Fibroblast of peridontal ligament (primary cell): ENCODE results near the gene ADORA2B.
"Not testable (repeated sequence)": the region's sequence is repeated elsewhere in the genome, so short reads cannot be mapped to it uniquely, and the experiment has no call there.

ENCODE experiments used
- DNase-seq: peaks from one replicate; pipeline ENCODE4 v3.0.0-alpha.2; 2010; ENCODE audit errors: extremely low read depth

The ADORA2B gene

DNA sequence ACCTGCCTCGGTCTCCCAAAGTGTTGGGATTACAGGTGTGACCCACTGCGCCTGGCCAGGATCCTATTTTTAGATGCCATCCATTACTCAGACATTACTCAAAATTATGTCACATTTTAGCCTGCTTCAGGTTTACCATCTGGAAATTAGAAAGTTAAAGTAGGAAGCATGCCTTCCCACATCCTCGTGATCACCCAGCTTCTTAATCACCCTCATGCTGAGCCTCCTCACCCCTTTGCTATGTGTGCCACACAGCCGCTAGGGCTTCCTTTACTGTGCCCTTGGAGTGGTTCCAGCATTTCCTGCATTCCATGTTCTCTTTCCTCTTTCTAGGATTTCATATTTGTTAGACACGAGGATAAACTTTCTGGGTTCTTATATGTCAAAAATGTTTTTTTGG lies 9.3 kb downstream of the ADORA2B start:
- peak; percentile 88 for DNase-seq

GRCh38 chr17:15955793-15956541 lies 11.0 kb downstream of the ADORA2B start:
- no peak for DNase-seq

- DNase-seq = no peak
Observed at GRCh38 chr17:15957206-15957605, 12.3 kb downstream of the ADORA2B start.

- DNase-seq = no peak
Observed at GRCh38 chr17:15957608-15958307, 12.8 kb downstream of the ADORA2B start.

- no peak for DNase-seq
Observed at GRCh38 chr17:15958484-15958854, 13.5 kb downstream of the ADORA2B start.

DNA sequence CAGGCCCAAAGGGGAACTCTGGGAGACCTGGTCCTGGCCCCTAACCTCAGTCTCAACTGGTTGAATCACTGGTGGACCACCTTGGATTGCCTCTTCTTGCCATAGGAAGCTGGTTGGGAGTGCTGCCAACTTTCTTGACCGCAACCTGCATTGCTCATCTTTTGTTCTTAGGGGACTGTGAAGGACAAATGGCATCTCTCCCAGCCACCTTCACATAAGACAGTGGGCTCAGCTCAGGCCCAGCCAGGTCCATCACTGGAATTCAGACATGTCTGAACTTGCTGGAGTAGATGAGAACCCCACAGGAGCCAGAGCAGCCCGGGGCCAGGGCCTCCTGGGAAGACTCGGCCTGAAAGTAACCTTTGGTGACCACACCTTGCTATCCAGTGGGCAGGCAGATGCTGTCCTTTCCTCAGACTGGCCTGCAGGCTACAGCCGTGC lies 18.8 kb downstream of the ADORA2B start:
- DNase-seq = no peak

GRCh38 chr17:15965528-15965927 lies 20.6 kb downstream of the ADORA2B start:
- DNase-seq = no peak

GRCh38 chr17:15966183-15966878 lies 21.4 kb downstream of the ADORA2B start:
- DNase-seq = no peak

DNA sequence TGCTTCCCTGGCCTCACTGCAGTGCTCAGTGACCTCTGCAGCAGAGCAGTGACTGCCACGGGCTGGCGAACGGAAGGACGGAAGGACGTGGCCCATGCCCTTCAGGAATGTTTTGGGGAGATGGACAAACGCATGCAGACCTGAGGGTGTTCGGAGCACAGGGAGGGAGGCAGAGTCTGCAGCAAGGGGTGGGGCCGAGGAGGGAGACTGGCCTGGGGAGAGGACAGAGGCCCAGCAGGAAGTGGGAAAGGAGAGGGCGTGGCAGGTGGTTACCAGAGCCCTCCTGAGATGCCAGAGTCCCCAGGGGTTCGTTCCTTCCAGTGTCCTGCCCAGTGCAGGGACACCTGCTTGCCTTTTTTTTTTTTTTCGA lies 21.9 kb downstream of the ADORA2B start:
- no peak for DNase-seq

GRCh38 chr17:15967706-15968399 lies 22.9 kb downstream of the ADORA2B start:
- no peak for DNase-seq

DNA sequence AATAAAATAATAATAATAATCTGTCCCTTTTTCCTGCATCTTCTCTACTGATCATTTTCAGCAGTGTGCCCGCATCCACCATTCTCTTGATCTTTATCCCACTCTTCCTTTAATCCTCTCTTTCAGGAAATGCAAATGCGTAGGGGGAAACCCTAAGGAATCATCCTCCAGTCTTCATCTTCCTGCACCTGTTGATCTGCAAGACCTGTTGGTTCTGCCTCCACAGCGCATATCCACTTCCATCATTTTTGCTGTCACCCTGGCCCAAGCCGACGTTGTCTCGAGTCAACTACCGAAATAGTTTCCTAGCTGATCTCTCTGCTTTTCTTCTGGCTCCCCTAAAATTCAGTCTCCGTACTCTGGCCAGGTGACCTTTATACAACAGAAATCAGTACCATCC lies 24.5 kb downstream of the ADORA2B start:
- no peak for DNase-seq

- DNase-seq = no peak
Observed at GRCh38 chr17:15970500-15970899, 25.6 kb downstream of the ADORA2B start.

DNA sequence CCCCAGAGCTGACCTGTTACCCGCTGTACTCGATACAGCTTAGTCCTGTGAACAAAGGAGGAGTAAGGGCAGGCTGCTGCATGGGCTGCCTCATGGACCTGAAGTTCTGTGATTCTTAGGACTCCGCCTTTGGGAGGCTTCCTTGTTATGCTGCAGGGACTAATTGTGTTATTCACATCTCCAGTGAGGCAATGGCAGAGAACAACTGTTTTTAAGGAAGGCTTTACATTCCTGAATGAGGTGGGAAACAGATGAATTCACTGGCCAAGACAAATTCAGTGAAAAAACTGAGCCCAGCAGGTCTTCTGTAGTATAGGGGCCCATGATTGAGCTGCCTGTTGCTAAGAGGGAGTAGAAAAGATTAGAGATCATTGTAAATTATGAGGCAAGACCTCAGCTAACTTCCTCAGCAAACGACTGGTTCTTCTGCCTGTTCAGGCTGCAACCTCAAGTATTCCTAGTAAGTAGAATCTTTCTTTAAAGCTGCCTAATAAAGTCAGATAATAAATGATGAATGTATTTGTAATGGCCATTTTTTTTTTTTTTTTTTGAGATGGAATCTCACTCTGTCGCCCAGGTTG lies 26.3 kb downstream of the ADORA2B start:
- no peak for DNase-seq

DNA sequence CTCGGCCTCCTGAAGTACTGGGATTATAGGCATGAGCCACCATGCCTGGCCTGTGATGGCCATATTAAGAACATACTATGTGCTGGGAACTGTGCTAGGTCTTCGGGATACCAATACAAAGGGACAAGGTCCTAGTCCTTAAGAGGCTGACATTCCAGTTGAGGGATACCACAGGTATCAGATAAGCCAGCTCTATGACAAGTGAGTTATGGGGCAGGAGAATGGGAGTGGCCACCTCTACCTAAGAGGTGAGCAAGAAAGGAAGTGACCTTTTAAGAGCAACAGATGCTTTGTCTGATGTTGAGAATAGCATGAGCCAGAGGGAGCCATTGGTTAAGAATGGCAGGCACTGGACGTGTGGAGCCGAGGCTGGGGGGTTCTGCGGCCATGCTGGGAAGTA lies 27.0 kb downstream of the ADORA2B start:
- DNase-seq = no peak

GRCh38 chr17:15972497-15972951 lies 27.6 kb downstream of the ADORA2B start:
- no peak for DNase-seq

DNA sequence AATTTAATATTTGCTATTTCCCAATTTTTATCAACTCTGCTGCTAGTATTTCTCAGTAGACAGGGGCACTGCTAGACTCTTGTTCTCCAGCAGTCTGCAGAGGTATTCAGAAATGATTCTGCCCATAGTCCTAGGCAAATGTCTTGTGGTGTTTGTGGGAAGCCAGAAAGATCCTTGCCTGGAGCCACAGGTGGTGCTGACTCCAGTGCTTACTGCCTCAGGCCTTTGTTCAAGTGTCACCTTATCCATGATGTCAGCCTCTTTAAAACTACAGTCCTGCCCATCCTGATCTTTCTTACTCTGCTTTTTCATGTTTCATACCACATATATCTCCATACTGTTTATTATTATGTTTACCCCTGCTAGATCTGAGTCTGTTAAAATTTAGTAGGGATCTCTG lies 28.1 kb downstream of the ADORA2B start:
- DNase-seq = no peak

- no peak for DNase-seq
Observed at GRCh38 chr17:15973834-15974233, 28.9 kb downstream of the ADORA2B start.

DNA sequence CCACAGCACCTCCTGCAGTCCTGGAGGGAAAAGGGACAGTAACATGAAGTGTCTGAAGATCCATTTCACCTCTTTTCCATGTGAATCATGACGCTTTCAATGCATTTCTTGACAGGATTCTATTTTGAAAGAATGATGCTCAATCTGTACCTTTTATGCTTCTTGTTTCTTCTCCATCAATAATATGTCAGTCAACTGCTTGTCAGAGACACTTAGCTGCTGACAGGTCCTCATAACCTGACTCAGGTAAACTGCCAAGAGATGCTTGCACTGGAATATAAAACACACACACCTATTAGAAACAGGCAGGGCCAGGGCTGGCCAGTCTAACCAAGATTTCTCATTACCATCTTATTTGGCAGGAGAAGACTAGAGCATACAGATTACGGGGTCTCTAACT lies 33.0 kb downstream of the ADORA2B start:
- DNase-seq = no peak

GRCh38 chr17:15978606-15979005 lies 33.7 kb downstream of the ADORA2B start:
- no peak for DNase-seq

DNA sequence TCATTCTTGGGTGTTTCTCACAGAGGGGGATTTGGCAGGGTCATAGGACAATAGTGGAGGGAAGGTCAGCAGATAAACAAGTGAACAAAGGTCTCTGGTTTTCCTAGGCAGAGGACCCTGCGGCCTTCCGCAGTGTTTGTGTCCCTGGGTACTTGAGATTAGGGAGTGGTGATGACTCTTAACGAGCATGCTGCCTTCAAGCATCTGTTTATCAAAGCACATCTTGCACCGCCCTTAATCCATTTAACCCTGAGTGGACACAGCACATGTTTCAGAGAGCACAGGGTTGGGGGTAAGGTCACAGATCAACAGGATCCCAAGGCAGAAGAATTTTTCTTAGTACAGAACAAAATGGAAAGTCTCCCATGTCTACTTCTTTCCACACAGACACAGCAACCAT lies 34.1 kb downstream of the ADORA2B start:
- DNase-seq = not testable (repeated sequence)

GRCh38 chr17:15981208-15981607 lies 36.3 kb downstream of the ADORA2B start:
- DNase-seq = no peak
